Panc1 (cell line): ENCODE measurements around the gene LIM2. TPM values are rescaled to one million over a fixed set of nuclear protein-coding genes. Genes with fewer than 3 reads are reported as not detected.

ENCODE experiments used
- ATAC-seq: fragments of 200-7000 bp; cut with Tn5 transposase; 2 replicates; pipeline ENCODE4 v1.9.1; 2020; ENCODE audit warnings: mild to moderate bottlenecking, moderate library complexity
- BruUV-seq: library from RNA; stranded (reverse); fragments of 400-500 nt; replicated peaks from 2 replicates; lab custom pipeline; 2021; lab: Mats Ljungman, UMichigan
- CTCF ChIA-PET: fragments of 300-600 bp; sonication (Branson Sonifier 250); formaldehyde crosslinking; loops from one replicate; lab custom pipeline; 2022; ENCODE audit warnings: antibody characterized with exemption; lab: Charles Lee
- POLR2A ChIA-PET: fragments of 300-600 bp; sonication (Branson Sonifier 250); formaldehyde crosslinking; loops from one replicate; lab custom pipeline; 2022; ENCODE audit warnings: antibody characterized with exemption; lab: Charles Lee
- DNase-seq: peaks from one replicate; pipeline ENCODE4 v3.0.0-alpha.2; 2010; ENCODE audit warnings: low read depth, low spot score
- H3K27ac ChIP-seq: 2 replicates; pipeline ENCODE4 v1.5.1; 2011; ENCODE audit warnings: mild to moderate bottlenecking, low read length, inconsistent platforms
- H3K27me3 ChIP-seq: fragments of 200-500 bp; sonication (Bioruptor generic); 2 replicates; pipeline ENCODE4 v1.6.0; 2014; ENCODE audit warnings: low read length, inconsistent platforms; ENCODE audit not compliant: control insufficient read depth, insufficient read depth
- H3K36me3 ChIP-seq: fragments of 200-500 bp; sonication (Bioruptor generic); 2 replicates; pipeline ENCODE4 v1.5.1; 2014; ENCODE audit warnings: inconsistent platforms, mild to moderate bottlenecking, low read length, moderate library complexity; ENCODE audit not compliant: control insufficient read depth, insufficient read depth
- H3K4me1 ChIP-seq: 2 replicates; pipeline ENCODE4 v1.5.1; 2011; ENCODE audit warnings: inconsistent platforms, mild to moderate bottlenecking, low read length, moderate library complexity; ENCODE audit not compliant: control insufficient read depth, insufficient read depth
- H3K4me3 ChIP-seq, 2 experiments: 2 replicates each; pipeline ENCODE4 v1.5.1; 2011 to 2012; ENCODE audit warnings: low read depth in 2 of 2, low read length in 2 of 2, mild to moderate bottlenecking in 2 of 2, inconsistent platforms in 1 of 2, moderate library complexity in 1 of 2
- H3K9me3 ChIP-seq: fragments of 200-500 bp; sonication (Bioruptor generic); 2 replicates; pipeline ENCODE4 v1.5.1; 2014; ENCODE audit warnings: low read depth, mild to moderate bottlenecking, inconsistent platforms, low read length, moderate library complexity; ENCODE audit not compliant: control insufficient read depth, insufficient read depth
- POLR2AphosphoS5 ChIP-seq: IDR thresholded peaks from 2 replicates; pipeline ENCODE4 v1.6.1; 2012; ENCODE audit warnings: mild to moderate bottlenecking, low read depth, low read length, moderate library complexity
- REST ChIP-seq, 2 experiments: IDR thresholded peaks; 2 replicates each; pipeline ENCODE4 v1.6.1; 2011 to 2012; ENCODE audit warnings: low read depth in 2 of 2, control low read depth in 1 of 2, low read length in 1 of 2, mild to moderate bottlenecking in 1 of 2, moderate library complexity in 1 of 2; ENCODE audit not compliant: insufficient read depth in 1 of 2
- SIN3A ChIP-seq: IDR thresholded peaks from 2 replicates; pipeline ENCODE4 v1.6.1; 2012; ENCODE audit warnings: low read depth, mild to moderate bottlenecking, low read length, moderate library complexity, borderline replicate concordance; ENCODE audit not compliant: insufficient read depth
- TCF7L2 ChIP-seq: IDR thresholded peaks from 2 replicates; pipeline ENCODE4 v1.6.1; 2011; ENCODE audit warnings: mild to moderate bottlenecking, low read depth, low read length, inconsistent platforms
- in situ Hi-C: cut with HindIII; loops from 2 replicates; pipeline ENCODE4 v1.10.0; 2016; ENCODE audit warnings: low sequenced_read_pairs, low pct_unique_long_range_greater_than_20kb
- intact Hi-C: fragments of 100-400 bp; cut with micrococcal nuclease; formaldehyde crosslinking; loops from one replicate; pipeline ENCODE4 v1.10.0; 2022; ENCODE audit not compliant: unreplicated experiment
- total RNA-seq: library from RNA; stranded (reverse); gene quantifications from one replicate; pipeline ENCODE4 v1.2.1, GENCODE V29; 2021; ENCODE audit not compliant: unreplicated experiment
- TF ChIP-seq, protein P1 (sequence below): fragments of 450-650 bp; IDR thresholded peaks from 2 replicates; pipeline ENCODE4 v1.5.1; 2017; ENCODE audit warnings: mild to moderate bottlenecking

LIM2 gene
- total RNA-seq, 1 experiment from 2014 or later, result not detected

DNA sequence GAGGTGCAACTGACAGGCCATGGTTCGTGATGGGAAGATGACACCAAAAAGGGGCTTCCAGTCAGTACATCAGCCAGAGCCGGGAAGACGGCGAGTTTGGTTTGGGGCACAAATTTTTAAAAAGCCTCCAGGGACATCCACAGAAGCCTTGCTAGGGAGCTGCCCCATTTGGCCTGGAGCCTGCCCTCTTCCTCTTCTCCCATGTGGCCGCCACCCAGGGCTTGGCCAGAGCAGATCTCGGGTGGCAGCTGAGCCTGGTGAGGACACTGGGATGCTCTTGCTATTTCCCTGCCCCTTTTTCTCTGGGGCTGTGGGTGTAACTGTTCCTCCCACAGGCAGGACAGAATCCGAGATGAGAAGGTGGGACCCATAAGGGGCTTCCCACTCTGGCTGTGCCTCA lies 29.8 kb downstream of the LIM2 start:
- in situ Hi-C loops, result no loop called here
- Histone ChIP-seq H3K36me3 (no peaks in the 10 kb centered on the region), H3K27ac (no peak overlapping the region), H3K27me3 (no peaks in the 10 kb centered on the region), H3K4me3 (no peak overlapping the region), H3K4me1 (no peaks in the 10 kb centered on the region), H3K9me3 (no peaks in the 10 kb centered on the region)
- intact Hi-C loops, result no loop called here
- no TSS peak for BruUV-seq
- TF ChIP-seq, protein P1, sequence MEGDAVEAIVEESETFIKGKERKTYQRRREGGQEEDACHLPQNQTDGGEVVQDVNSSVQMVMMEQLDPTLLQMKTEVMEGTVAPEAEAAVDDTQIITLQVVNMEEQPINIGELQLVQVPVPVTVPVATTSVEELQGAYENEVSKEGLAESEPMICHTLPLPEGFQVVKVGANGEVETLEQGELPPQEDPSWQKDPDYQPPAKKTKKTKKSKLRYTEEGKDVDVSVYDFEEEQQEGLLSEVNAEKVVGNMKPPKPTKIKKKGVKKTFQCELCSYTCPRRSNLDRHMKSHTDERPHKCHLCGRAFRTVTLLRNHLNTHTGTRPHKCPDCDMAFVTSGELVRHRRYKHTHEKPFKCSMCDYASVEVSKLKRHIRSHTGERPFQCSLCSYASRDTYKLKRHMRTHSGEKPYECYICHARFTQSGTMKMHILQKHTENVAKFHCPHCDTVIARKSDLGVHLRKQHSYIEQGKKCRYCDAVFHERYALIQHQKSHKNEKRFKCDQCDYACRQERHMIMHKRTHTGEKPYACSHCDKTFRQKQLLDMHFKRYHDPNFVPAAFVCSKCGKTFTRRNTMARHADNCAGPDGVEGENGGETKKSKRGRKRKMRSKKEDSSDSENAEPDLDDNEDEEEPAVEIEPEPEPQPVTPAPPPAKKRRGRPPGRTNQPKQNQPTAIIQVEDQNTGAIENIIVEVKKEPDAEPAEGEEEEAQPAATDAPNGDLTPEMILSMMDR, result no peak
- no peak for TF ChIP-seq SIN3A
- TF ChIP-seq POLR2AphosphoS5, result no peak
- no peak for TF ChIP-seq REST (IDR thresholded peaks at IDR 0.05; ENCODE audit: insufficient read depth in 1 of 2, low read depth in 2 of 2, low read length in 1 of 2)
- TF ChIP-seq TCF7L2, result no peak
- ATAC-seq, result no peak
- no peak for DNase-seq
- ChIA-PET CTCF (no interaction called here), POLR2A (no interaction called here)

DNA sequence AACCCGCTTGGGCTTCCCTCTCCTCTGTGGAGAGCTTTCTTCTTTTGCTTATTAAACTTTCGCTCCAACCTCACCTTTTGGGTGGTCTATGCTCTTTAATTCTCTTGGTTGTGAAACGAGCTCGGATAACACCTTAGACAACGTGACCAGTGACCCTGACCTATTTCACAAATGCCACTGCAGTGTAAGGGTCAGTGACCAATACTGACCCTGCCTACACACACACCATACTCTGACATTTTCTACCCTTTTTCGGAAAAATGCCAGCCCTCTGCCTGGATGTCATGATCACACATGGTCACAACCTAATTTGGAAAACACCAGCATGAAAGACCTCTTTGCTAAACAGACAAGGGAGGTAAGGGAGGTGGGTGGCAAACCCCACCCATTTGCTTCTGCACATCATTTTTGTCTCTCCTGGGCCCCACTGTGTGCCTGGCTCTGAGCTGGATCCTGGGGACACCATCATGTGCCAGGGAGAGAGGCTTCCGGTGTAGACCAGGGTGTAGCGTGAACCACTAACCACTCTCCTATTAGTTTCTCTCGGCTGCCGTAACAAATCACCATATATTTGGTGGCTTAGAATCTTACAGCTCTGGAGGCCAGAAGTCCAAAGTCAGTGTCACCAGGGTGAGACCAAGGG lies 31.5 kb downstream of the LIM2 start:
- DNase-seq (no peak), ATAC-seq (no peak)
- ChIA-PET CTCF (no interaction called here), POLR2A (no interaction called here)
- no peak for TF ChIP-seq TCF7L2
- TF ChIP-seq, protein P1, result no peak
- H3K4me1 ChIP-seq, result no peaks in the 10 kb centered on the region
- no peak overlapping the region for H3K4me3 ChIP-seq
- no peaks in the 10 kb centered on the region for H3K9me3 ChIP-seq
- H3K27me3 ChIP-seq, result no peaks in the 10 kb centered on the region
- in situ Hi-C loops (no loop called here), intact Hi-C loops (no loop called here)
- no peak overlapping the region for H3K27ac ChIP-seq
- BruUV-seq, result no TSS peak
- H3K36me3 ChIP-seq, result no peaks in the 10 kb centered on the region
